Activated naive CD8-positive, alpha-beta T cell treated with anti-CD3 and anti-CD28 coated beads for 36 hours (primary cell): Measurements from ENCODE around the gene SIN3A. TPM values are rescaled to one million over a fixed set of nuclear protein-coding genes. Genes with fewer than 3 reads are reported as not detected.
A peak's percentile ranks its signal among the peaks of the same experiment; 100 is the strongest.
"Not testable (repeated sequence)": the region's sequence is repeated elsewhere in the genome, so short reads cannot be mapped to it uniquely, and the experiment has no call there.

Experiments used
- DNase-seq: peaks from one replicate; pipeline ENCODE4 v3.0.0; 2021
- H3K27ac Mint-ChIP-seq: one replicate; pipeline ENCODE4 v1.8.0; 2022; ENCODE audit warnings: mild to moderate bottlenecking, moderate library complexity, mixed read lengths
- H3K27me3 Mint-ChIP-seq: one replicate; pipeline ENCODE4 v1.8.0; 2022; ENCODE audit warnings: mild to moderate bottlenecking, mixed read lengths
- H3K36me3 Mint-ChIP-seq: one replicate; pipeline ENCODE4 v1.8.0; 2021; ENCODE audit warnings: mild to moderate bottlenecking, mixed read lengths
- H3K4me1 Mint-ChIP-seq: one replicate; pipeline ENCODE4 v1.8.0; 2021; ENCODE audit warnings: mixed read lengths
- H3K4me3 Mint-ChIP-seq: one replicate; pipeline ENCODE4 v1.8.0; 2022; ENCODE audit warnings: mild to moderate bottlenecking, moderate library complexity, mixed read lengths
- H3K9me3 Mint-ChIP-seq: one replicate; pipeline ENCODE4 v1.8.0; 2022; ENCODE audit warnings: mixed read lengths
- total RNA-seq, 2 experiments: library from RNA; stranded (reverse); gene quantifications; one replicate each; pipeline ENCODE4 v1.2.3, GENCODE V29; 2021

The SIN3A gene
- 10 to 100 TPM; 74.2 to 77.0 TPM for total RNA-seq

DNA sequence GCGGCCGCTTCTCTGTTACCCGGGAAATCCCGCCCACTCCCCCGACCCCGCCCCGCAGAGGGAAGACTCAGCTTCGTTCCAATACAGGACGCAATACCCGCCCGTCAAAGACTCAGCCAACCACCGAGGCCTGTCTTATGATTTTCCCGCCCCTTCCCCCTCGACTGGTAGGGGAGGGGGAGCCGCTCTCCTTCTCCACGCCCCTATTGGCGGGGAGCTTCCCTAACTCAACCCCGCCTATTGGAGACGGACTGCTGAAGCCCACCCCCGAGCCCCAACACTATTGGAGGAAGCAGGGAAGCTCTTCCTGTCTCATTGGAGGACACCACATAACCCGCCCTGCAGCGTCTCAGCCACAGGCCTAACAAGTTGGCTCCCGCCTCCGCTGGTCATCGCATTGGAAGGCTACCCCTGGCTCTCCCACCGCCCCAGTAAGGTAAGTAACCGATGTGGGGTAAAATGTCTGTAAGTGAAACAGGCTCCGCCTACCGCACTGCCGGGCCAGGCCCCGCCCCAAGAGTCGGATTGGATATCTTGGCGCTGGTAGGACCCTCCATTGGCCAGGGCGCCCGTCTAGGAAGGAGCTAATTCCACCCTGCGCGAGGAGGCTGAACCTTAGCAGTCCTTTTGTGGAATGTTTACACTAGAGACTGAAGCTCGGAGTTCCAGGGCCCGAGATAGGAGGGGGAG lies at the start of gene SIN3A:
TSS of gene SIN3A (minus strand) at position 17 of the 690 bp plus-strand sequence. CDS start 21,315 bp downstream, outside the sequence.
- H3K4me1 Mint-ChIP-seq: peaks cover 37% of the 10 kb centered on the region
- peak within 1 kb of the TSS; percentile 99 for H3K27ac Mint-ChIP-seq
- peak; percentile 96 for DNase-seq
- peaks cover 15% of the 10 kb centered on the region for H3K36me3 Mint-ChIP-seq
- no peaks in the 10 kb centered on the region for H3K27me3 Mint-ChIP-seq
- no peaks in the 10 kb centered on the region for H3K9me3 Mint-ChIP-seq
- peak within 1 kb of the TSS; percentile 93 for H3K4me3 Mint-ChIP-seq

DNA sequence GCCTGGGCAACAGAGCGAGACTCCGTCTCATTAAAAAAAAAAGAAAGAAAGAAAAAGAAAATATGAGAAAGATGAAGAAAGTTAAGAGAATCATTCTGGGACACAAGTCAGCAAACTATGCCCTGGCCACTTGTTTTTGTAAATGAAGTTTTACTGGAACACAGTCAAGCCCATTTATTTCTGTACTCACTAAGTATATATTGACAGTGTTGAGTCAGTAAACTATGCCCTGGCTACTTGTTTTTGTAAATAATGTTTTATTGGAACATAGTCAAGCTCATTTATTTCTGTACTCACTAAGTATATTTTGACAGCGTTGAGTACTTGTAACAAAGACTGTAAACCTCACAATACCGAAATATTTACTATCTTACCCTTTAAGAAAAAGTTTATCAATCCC lies 42.2 kb upstream of the SIN3A start:
- Mint-ChIP-seq H3K36me3 (peaks cover 6% of the 10 kb centered on the region), H3K4me1 (no peaks in the 10 kb centered on the region), H3K27ac (no peak overlapping the region), H3K27me3 (no peaks in the 10 kb centered on the region), H3K9me3 (no peaks in the 10 kb centered on the region), H3K4me3 (no peak overlapping the region)
- DNase-seq: no peak

DNA sequence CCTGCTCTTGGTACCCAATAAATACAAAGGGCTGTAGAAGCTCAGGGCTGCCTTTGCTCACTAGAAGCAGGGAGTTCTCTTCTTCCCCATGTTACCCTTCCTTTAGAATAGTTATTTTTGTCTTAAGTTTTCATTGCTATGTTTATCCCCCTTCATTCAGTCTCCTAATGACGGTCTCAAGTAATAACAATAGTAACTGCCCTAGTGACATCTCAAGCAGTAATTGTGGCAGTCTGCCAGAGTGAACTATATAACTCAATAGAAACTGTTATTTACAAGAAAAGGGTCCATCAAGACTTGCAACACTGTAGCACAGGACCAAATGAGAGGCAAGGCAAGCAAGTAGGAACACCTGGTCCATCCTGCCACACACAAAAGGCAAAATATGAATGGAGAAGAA lies 32.5 kb upstream of the SIN3A start:
- H3K9me3 Mint-ChIP-seq: no peaks in the 10 kb centered on the region
- H3K4me3 Mint-ChIP-seq: no peak overlapping the region
- no peak for DNase-seq
- H3K27me3 Mint-ChIP-seq: no peaks in the 10 kb centered on the region
- peak overlapping the region; percentile 1 for H3K27ac Mint-ChIP-seq
- H3K4me1 Mint-ChIP-seq: no peaks in the 10 kb centered on the region
- peaks cover 5% of the 10 kb centered on the region for H3K36me3 Mint-ChIP-seq

DNA sequence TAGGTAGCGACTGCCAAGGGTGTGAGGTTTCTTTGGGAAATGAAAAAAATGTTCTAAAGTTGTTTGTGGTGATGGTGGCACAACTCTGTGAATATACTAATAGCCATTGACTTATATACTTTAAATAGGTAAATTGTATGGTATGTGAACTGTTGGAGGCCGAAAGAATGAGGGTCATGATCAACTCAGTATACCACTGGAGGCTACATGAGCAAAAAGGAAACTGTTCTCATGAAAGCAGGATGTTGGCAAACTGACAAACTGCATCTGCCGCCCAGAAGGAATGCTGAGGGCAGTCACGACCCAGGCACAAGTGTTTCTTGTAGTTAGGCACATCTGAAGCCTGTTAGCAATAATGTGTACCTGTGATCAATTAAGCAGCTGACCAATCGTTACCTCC lies 32.1 kb upstream of the SIN3A start:
- H3K4me1 Mint-ChIP-seq, H3K27me3 Mint-ChIP-seq, DNase-seq, H3K27ac Mint-ChIP-seq, H3K4me3 Mint-ChIP-seq, H3K36me3 Mint-ChIP-seq, H3K9me3 Mint-ChIP-seq: not testable (repeated sequence)

DNA sequence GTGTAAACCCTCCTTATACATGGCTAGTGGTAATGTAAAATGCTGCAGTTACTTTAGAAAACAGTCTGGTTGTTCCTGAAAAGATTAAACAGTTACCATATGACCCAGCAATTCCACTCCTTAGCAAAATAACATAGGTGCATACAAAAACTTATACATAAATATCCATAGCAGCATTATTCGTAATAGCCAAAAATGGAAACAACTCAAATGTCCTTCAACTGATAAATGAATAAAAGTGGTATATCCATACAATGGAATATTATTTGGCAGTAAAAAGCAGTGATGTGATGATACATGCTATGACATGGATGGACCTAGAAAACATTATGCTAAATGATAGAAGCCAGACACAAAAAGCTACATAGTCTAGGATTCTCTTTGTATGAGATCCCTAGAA lies 31.6 kb upstream of the SIN3A start:
- Mint-ChIP-seq H3K4me1 (no peaks in the 10 kb centered on the region), H3K4me3 (no peak overlapping the region), H3K27me3 (no peaks in the 10 kb centered on the region), H3K27ac (no peak overlapping the region), H3K9me3 (no peaks in the 10 kb centered on the region), H3K36me3 (peaks cover 5% of the 10 kb centered on the region)
- DNase-seq: no peak

DNA sequence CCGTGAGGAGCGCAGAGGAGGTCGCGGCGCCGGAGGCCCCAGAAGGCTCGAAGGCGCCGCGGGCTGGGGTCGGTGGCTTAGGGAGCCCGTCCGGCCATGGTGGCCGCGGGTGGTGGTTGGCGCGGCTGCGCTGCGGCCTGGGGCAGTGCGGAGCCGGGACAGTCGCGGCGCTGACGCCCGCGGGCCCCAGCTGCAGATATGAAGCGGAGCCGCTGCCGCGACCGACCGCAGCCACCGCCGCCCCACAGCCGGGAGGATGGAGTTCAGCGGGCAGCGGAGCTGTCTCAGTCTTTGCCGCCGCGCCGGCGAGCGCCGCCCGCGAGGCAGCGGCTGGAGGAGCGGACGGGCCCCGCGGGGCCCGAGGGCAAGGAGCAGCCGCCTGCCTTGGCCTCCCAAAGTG lies 29.0 kb upstream of the SIN3A start:
- H3K36me3 Mint-ChIP-seq, H3K27ac Mint-ChIP-seq, H3K27me3 Mint-ChIP-seq, H3K9me3 Mint-ChIP-seq, H3K4me1 Mint-ChIP-seq, DNase-seq, H3K4me3 Mint-ChIP-seq: not testable (repeated sequence)

DNA sequence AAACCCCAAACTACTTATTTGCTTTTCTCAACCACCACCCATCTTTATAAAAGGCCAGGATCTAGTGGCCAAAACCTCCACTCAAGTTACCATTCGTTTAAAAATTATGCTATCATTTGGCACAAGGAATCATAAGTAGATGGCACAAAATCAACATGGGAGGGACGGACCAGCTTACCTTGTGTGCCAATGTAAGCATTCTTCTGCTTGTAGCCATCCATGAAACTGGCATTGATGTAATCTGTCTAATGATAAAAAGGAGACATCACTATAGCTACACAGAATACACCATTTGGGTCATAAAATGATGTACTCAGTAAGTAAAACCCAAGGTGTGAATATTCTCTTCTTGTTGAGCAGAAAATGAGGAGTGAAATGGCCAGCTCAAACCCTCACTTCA lies 28.2 kb upstream of the SIN3A start:
- Mint-ChIP-seq H3K4me1 (no peaks in the 10 kb centered on the region), H3K9me3 (no peaks in the 10 kb centered on the region), H3K4me3 (no peak overlapping the region), H3K27ac (no peak overlapping the region), H3K36me3 (peaks cover 3% of the 10 kb centered on the region), H3K27me3 (no peaks in the 10 kb centered on the region)
- DNase-seq: no peak

DNA sequence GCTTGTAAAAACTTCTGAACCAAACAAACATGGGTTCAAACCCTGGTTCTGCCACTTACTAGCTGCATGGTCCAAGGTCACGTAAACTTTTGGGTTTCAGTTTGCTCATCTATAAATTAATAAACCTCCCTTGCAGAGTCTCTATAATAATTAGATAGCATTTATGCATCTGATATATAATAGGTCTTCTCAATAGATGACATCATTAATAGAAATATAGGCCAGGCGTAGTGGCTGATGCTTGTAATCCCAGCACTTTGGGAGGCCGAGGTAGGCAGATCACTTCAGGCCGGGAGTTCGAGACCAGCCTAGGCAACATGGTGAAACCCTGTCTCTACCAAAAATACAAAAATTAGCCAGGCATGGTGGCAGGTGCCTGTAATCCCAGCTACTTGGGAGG lies 25.6 kb upstream of the SIN3A start:
- H3K9me3 Mint-ChIP-seq, H3K27me3 Mint-ChIP-seq, H3K4me1 Mint-ChIP-seq, H3K4me3 Mint-ChIP-seq, H3K36me3 Mint-ChIP-seq, DNase-seq, H3K27ac Mint-ChIP-seq: not testable (repeated sequence)

DNA sequence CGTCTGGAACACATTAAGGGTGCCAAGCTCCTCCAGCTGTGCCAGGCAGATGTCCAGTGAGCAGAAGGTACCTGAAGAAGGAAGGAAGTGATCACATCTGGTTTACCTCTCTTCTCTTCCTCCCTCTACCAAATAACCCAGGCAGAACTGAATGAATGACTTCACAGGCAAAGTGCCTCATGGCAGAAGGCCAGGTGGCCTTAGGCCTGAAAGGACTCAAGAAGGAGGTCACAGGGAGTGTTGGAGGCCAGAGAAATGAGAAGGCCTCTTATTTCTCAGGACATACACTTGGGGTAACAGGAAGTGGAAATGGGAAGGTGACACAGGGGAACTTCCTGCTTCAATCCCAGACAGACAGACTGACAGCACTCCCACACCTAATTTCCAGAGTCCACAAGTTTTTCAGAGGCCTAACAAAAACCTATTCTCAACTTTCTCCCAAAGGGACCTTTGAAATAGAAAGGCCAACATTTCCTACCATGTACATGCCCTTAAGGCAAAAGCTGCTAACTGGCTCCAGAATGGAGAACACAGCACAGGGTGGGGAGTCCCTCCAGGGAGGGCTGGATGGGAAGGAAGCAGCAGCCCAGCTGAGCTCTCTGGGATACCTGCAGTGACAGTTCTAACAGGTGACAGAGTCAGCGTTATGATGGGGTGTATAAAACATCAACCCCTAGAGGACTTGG lies 17.6 kb upstream of the SIN3A start:
- Mint-ChIP-seq H3K9me3 (no peaks in the 10 kb centered on the region), H3K27ac (no peak overlapping the region), H3K4me3 (no peak overlapping the region), H3K4me1 (peaks cover 4% of the 10 kb centered on the region), H3K27me3 (no peaks in the 10 kb centered on the region), H3K36me3 (peaks cover 3% of the 10 kb centered on the region)
- no peak for DNase-seq

DNA sequence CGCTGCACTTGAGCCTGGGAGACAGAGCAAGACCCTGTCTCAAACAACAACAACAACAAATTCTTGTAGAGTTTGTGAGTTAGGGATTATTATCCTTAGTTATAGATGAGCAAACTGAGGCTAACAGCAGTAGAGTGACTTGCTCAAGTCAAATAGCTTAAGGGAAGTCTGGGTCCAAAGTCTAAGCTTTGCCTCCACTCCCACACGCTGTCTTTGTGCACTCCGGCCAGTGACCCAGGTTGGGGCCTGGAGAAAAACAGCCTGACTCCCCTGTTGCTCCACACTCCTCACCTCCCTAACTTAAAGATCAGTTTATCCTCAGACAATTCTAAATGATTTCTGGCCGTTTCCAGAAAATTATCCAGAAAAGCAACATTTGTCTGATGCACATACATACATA lies 9.2 kb upstream of the SIN3A start:
- Mint-ChIP-seq H3K4me3 (no peak overlapping the region), H3K27me3 (no peaks in the 10 kb centered on the region), H3K9me3 (no peaks in the 10 kb centered on the region), H3K36me3 (no peaks in the 10 kb centered on the region), H3K27ac (no peak overlapping the region), H3K4me1 (peaks cover 6% of the 10 kb centered on the region)
- no peak for DNase-seq

DNA sequence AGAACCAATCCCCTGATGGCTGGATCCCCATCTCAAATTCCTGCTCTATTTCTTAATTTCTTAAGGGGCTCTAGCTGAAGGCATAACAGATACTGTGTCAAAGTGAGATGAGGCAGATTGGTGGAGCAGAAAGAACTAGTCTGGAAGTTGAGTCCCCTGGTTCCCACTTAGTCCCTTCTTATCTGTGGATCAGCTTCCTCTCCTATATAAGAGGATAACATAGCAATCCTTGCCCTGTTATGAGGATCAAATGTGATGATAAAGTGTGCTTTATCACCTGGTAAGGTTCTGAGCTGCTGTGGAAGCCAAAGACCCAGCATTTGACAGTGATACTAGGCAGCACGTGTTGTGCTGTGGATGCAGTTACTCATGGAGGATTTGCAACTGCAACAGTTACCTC lies 8.1 kb upstream of the SIN3A start:
- Mint-ChIP-seq H3K27me3 (no peaks in the 10 kb centered on the region), H3K9me3 (no peaks in the 10 kb centered on the region), H3K4me3 (no peak overlapping the region), H3K27ac (no peak overlapping the region), H3K4me1 (peaks cover 6% of the 10 kb centered on the region), H3K36me3 (no peaks in the 10 kb centered on the region)
- DNase-seq: no peak

DNA sequence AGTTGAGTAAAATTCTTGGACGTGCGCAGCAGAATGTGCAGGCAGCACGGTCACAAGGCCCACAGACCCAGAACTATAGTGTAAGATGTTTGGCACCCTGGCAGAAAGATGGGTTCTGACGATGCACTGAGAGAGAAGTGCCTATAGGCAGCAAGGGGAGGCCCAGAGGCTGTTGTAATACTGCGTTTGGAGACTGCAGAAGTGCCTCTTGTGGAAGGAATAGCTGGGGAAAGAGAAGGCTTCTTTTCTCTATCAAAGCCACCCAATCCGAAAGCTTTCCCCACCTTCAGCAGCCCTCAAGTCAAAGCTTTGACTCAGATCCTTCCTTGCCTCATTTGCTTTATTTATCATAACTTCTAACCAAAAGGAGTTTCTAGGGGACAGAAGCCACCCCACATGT lies 5.2 kb upstream of the SIN3A start:
- peak overlapping the region; percentile 87 for H3K4me3 Mint-ChIP-seq
- H3K27me3 Mint-ChIP-seq: no peaks in the 10 kb centered on the region
- H3K36me3 Mint-ChIP-seq: peaks cover 7% of the 10 kb centered on the region
- H3K27ac Mint-ChIP-seq: no peak overlapping the region
- peaks cover 14% of the 10 kb centered on the region for H3K4me1 Mint-ChIP-seq
- no peak for DNase-seq
- H3K9me3 Mint-ChIP-seq: no peaks in the 10 kb centered on the region

DNA sequence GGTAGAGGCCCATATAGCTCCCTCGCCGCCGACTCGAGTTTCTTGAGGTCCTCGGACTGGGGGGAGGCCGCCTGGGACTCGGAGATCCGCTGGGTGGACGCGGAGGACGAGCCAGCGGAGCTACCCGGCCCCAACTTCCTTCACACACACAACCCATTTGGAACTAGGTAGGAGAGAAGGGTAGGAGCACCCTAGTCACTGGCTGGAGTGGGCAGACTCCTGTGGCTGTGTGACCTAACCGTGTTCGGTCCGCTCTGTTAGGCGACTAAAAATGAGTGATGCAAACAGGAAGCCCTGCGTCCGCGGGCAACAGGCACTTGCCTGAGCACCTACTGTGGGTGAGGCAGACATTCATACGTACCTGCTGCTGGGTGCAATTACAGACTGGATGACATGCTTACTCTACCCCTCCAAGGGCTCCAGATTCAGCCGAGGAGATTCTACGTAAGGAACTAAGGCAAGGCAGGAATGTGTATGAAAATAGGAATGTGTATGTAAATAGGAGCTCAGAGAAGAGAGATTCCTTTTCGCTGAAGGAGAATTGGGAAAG lies 4.6 kb upstream of the SIN3A start:
- Mint-ChIP-seq H3K36me3 (peaks cover 7% of the 10 kb centered on the region), H3K4me3 (peak overlapping the region; percentile 87), H3K4me1 (peaks cover 14% of the 10 kb centered on the region), H3K27ac (peak overlapping the region; percentile 90), H3K9me3 (no peaks in the 10 kb centered on the region), H3K27me3 (no peaks in the 10 kb centered on the region)
- DNase-seq: peak; percentile 58

DNA sequence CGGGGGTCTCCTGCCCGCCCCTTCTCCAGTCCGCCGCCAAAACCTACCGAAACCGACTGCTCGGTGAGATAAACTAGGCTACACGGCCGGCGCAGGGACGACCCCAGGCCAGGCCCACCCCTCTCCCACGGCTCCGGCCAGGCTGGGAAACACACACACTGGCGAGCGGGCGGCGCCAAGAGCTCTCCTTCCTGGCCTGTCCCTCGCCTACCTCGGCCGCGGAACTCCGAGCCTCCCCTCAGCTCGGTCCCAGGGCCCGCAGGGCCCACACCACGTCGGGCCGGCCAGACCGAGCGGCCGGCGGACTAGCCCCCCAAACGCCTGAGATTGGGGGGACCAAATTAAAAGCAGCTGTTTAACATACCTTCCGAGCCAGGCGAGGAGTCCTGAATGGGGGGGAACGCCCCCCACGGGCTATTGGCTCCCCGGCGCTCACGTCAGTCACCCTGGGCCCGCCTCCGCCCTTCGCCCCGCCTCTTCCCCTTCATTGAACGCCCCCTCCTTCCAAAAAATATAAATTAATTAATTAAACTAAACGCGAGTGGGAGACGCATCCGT lies 4.0 kb upstream of the SIN3A start:
- Mint-ChIP-seq H3K4me3 (peak overlapping the region; percentile 87), H3K4me1 (peaks cover 14% of the 10 kb centered on the region), H3K27me3 (no peaks in the 10 kb centered on the region), H3K9me3 (no peaks in the 10 kb centered on the region), H3K27ac (peak overlapping the region; percentile 90), H3K36me3 (peaks cover 7% of the 10 kb centered on the region)
- peak; percentile 88 for DNase-seq

DNA sequence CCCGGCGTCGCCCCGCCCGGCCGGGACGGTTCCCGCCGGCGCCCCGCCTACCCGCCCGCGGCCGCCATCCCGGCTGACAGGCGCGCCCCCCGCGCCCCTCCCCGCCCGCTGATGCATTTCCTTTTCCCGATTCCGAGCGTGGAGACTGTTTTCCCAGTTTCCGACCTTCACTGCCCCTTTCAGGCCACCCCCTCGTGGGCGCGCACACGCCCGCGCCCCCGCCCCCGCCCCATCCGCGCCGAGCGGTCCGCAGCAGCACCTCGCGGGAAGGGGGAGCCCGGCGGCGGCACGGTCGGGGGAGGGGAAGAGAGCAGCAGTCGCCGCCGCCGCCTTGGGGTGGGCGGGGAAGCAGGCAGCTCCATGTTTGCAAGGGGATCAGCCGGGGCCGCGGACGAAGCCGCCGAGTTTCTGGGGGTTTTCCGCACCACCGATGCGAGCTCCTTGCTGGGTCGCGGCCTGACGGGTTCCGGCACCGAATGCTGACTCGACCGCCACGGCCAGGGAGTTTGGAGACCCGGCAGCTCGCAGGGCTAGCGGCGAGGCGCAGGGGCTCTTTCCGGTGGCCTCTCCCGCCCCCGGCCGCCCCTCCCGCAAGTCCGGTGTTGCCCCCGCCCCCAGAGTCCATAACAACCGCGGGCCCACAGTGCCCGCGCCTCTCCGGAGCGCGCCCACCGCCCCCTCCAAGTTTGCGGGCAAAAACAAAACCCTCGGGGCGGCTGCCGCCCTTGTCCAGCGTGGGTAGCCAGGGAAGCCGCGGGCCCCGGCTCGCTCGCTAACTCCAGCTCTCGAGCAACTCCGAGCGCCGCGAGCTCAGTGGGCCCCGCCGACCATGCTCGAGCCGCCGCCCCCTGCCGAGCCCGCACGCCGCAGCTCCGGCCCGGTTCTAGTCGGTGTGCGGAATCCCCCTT lies 3.2 kb upstream of the SIN3A start:
- Mint-ChIP-seq H3K4me3 (peak overlapping the region; percentile 87), H3K27ac (peak overlapping the region; percentile 90), H3K27me3 (no peaks in the 10 kb centered on the region), H3K9me3 (no peaks in the 10 kb centered on the region), H3K4me1 (peaks cover 19% of the 10 kb centered on the region), H3K36me3 (peaks cover 7% of the 10 kb centered on the region)
- peak; percentile 86 for DNase-seq
